HFF-Myc (cell line): ENCODE results near the gene FAM174C.

Source experiments
- DNase-seq: peaks from one replicate; pipeline ENCODE4 v3.0.0-alpha.2; 2011; ENCODE audit warnings: low read depth; ENCODE audit errors: extremely low read depth
- H3K4me3 ChIP-seq: replicated peaks from 2 replicates; pipeline ENCODE4 v1.5.1; 2011; ENCODE audit warnings: low read depth, mild to moderate bottlenecking, control low read depth, low read length
- CTCF ChIP-seq: IDR thresholded peaks from 2 replicates; pipeline ENCODE4 v1.5.1; 2012; ENCODE audit warnings: mild to moderate bottlenecking, low read depth, low read length, control low read depth; ENCODE audit errors: missing control alignments

Gene FAM174C

GRCh38 chr19:1286487-1287353, 11.4 kb downstream of the FAM174C start:
- no peak for DNase-seq
- H3K4me3 ChIP-seq, result no peak overlapping the region
- TF ChIP-seq CTCF, result no peak

- H3K4me3 ChIP-seq, result no peak overlapping the region
- DNase-seq, result no peak
- no peak for TF ChIP-seq CTCF
Measured at GRCh38 chr19:1287354-1288225, 12.3 kb downstream of the FAM174C start.

- H3K4me3 ChIP-seq, result no peak overlapping the region
- no peak for DNase-seq
- TF ChIP-seq CTCF, result no peak
Measured at GRCh38 chr19:1288226-1288612, 12.9 kb downstream of the FAM174C start.

- no peak for DNase-seq
- H3K4me3 ChIP-seq, result no peak overlapping the region
- TF ChIP-seq CTCF, result no peak
Measured at GRCh38 chr19:1288833-1289685, 13.7 kb downstream of the FAM174C start.

GRCh38 chr19:1289686-1290025, 14.3 kb downstream of the FAM174C start:
- H3K4me3 ChIP-seq, result no peak overlapping the region
- DNase-seq, result no peak
- TF ChIP-seq CTCF, result no peak

GRCh38 chr19:1290196-1290702, 14.9 kb downstream of the FAM174C start:
- TF ChIP-seq CTCF, result no peak
- no peak for DNase-seq
- H3K4me3 ChIP-seq, result no peak overlapping the region
